Measurements from ENCODE around the gene KDR.

GRCh38 chr4:55169352-55169961, 44.1 kb upstream of the KDR start:
- TF ChIP-seq, protein P1, sequence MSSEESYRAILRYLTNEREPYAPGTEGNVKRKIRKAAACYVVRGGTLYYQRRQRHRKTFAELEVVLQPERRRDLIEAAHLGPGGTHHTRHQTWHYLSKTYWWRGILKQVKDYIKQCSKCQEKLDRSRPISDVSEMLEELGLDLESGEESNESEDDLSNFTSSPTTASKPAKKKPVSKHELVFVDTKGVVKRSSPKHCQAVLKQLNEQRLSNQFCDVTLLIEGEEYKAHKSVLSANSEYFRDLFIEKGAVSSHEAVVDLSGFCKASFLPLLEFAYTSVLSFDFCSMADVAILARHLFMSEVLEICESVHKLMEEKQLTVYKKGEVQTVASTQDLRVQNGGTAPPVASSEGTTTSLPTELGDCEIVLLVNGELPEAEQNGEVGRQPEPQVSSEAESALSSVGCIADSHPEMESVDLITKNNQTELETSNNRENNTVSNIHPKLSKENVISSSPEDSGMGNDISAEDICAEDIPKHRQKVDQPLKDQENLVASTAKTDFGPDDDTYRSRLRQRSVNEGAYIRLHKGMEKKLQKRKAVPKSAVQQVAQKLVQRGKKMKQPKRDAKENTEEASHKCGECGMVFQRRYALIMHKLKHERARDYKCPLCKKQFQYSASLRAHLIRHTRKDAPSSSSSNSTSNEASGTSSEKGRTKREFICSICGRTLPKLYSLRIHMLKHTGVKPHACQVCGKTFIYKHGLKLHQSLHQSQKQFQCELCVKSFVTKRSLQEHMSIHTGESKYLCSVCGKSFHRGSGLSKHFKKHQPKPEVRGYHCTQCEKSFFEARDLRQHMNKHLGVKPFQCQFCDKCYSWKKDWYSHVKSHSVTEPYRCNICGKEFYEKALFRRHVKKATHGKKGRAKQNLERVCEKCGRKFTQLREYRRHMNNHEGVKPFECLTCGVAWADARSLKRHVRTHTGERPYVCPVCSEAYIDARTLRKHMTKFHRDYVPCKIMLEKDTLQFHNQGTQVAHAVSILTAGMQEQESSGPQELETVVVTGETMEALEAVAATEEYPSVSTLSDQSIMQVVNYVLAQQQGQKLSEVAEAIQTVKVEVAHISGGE (CRISPR knock-in tag; IDR thresholded peaks at IDR 0.05) = no peak
- TF ChIP-seq, protein P2, sequence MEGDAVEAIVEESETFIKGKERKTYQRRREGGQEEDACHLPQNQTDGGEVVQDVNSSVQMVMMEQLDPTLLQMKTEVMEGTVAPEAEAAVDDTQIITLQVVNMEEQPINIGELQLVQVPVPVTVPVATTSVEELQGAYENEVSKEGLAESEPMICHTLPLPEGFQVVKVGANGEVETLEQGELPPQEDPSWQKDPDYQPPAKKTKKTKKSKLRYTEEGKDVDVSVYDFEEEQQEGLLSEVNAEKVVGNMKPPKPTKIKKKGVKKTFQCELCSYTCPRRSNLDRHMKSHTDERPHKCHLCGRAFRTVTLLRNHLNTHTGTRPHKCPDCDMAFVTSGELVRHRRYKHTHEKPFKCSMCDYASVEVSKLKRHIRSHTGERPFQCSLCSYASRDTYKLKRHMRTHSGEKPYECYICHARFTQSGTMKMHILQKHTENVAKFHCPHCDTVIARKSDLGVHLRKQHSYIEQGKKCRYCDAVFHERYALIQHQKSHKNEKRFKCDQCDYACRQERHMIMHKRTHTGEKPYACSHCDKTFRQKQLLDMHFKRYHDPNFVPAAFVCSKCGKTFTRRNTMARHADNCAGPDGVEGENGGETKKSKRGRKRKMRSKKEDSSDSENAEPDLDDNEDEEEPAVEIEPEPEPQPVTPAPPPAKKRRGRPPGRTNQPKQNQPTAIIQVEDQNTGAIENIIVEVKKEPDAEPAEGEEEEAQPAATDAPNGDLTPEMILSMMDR (IDR thresholded peaks at IDR 0.05 in 2 of 3, conservative IDR thresholded peaks at IDR 0.05 in 1 of 3; ENCODE audit: control insufficient read depth in 2 of 3, extremely low read depth in 1 of 3, insufficient read depth in 1 of 3, low read depth in 3 of 3, low read length in 3 of 3) = no peak
- TF ChIP-seq TBL1XR1 (IDR thresholded peaks at IDR 0.05; ENCODE audit: low read depth, low read length) = no peak
- TF ChIP-seq YY1 (IDR thresholded peaks at IDR 0.05; ENCODE audit: low read depth, low read length) = no peak
- no peak for TF ChIP-seq ZNF24 (IDR thresholded peaks at IDR 0.05)
- TF ChIP-seq, protein P3, sequence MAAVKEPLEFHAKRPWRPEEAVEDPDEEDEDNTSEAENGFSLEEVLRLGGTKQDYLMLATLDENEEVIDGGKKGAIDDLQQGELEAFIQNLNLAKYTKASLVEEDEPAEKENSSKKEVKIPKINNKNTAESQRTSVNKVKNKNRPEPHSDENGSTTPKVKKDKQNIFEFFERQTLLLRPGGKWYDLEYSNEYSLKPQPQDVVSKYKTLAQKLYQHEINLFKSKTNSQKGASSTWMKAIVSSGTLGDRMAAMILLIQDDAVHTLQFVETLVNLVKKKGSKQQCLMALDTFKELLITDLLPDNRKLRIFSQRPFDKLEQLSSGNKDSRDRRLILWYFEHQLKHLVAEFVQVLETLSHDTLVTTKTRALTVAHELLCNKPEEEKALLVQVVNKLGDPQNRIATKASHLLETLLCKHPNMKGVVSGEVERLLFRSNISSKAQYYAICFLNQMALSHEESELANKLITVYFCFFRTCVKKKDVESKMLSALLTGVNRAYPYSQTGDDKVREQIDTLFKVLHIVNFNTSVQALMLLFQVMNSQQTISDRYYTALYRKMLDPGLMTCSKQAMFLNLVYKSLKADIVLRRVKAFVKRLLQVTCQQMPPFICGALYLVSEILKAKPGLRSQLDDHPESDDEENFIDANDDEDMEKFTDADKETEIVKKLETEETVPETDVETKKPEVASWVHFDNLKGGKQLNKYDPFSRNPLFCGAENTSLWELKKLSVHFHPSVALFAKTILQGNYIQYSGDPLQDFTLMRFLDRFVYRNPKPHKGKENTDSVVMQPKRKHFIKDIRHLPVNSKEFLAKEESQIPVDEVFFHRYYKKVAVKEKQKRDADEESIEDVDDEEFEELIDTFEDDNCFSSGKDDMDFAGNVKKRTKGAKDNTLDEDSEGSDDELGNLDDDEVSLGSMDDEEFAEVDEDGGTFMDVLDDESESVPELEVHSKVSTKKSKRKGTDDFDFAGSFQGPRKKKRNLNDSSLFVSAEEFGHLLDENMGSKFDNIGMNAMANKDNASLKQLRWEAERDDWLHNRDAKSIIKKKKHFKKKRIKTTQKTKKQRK (IDR thresholded peaks at IDR 0.05; ENCODE audit: low read depth, low read length) = no peak
- TF ChIP-seq NFYB (IDR thresholded peaks at IDR 0.05; ENCODE audit: insufficient read depth, low read depth, low read length) = no peak
- TF ChIP-seq POLR2A (IDR thresholded peaks at IDR 0.05; ENCODE audit: low read depth, low read length) = no peak
- TF ChIP-seq CHD2 (IDR thresholded peaks at IDR 0.05; ENCODE audit: borderline replicate concordance, low read depth, low read length) = no peak
- no peak for TF ChIP-seq EP300 (IDR thresholded peaks at IDR 0.05; ENCODE audit: borderline replicate concordance in 1 of 2, control insufficient read depth in 1 of 2, low read depth in 2 of 2, low read length in 2 of 2)
- no peak for TF ChIP-seq BCL3 (IDR thresholded peaks at IDR 0.05; ENCODE audit: borderline replicate concordance, insufficient read depth, low read depth, low read length, poor library complexity, severe bottlenecking)
